ENCODE results near the gene RPGR.
A peak's percentile ranks its signal among the peaks of the same experiment; 100 is the strongest.

The RPGR gene

DNA sequence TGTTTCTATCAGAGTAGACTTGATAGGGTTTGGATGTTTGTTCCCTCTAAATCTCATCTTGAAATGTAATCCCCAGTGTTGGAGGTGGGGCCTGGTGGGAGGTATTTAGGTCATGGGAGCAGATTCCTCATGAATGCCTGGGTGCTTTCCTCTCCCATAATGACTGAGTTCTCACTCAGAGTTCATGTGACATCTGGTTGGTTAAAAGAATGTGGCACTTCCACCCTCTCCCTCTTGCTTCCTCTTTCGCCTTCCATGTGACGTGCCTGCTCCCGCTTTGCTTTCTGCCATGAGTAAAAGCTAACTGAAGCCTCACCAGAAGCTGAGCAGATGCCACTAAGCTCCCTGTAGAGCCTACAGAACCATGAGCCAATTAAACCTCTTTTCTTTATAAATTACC is 59.3 kb downstream of the RPGR start:
- no peak for DNase-seq (ENCODE audit: low spot score in 2 of 2)
- Mint-ChIP-seq H3K27ac (peak overlapping the region; percentile 38), H3K36me3 (peaks cover 6% of the 10 kb centered on the region)

DNA sequence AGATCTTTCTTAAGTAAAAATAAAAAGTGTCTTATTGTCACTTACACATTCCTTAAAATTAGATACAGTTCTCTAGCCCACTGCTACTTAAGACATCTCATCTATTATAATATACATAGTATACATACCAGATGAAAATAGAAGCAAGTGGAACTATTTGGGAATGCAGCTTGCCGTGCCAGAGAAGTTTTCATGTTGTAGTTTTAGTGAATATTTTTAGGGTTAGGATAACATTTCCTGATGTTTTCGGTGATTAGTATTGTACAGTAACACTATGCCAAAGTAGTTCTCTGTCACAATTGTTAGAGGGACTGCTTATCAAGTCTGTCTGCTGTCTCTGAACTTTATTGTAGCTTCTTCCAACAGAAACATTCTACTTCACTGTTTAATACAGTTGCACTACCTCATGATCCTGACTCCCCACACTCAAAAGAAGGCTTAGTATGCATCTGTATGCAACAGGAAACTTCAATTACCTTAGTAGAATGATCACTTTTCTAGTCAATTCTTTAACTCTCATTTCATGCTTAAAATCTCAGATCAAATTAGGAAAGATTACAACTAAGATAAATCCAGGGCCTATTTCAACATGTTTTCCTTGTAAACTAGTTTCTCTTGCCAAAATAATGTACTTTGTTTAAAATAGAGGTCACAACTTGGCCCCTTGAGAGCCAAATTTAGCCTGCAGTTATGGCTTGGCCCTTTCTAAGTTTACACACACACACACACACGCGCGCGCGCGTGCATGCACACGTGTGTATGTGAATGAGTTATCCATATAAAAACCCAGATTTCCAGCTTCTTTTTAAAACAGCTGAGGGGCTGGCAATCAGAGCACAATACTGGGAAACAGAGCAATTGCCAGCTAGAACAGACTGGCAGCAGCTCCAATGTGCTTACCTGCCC is 64.3 kb downstream of the RPGR start:
- Mint-ChIP-seq H3K27ac (no peak overlapping the region), H3K27me3 (no peaks in the 10 kb centered on the region), H3K4me1 (no peaks in the 10 kb centered on the region), H3K4me3 (no peak overlapping the region), H3K36me3 (no peaks in the 10 kb centered on the region), H3K9me3 (no peaks in the 10 kb centered on the region)
- DNase-seq (ENCODE audit: low spot score in 2 of 2) (no peak), ATAC-seq (ENCODE audit: low read depth) (no peak)

More for the DNA sequence above, 59.3 kb downstream of the RPGR start:
- H3K4me1 Mint-ChIP-seq = no peaks in the 10 kb centered on the region
- no peak for ATAC-seq (ENCODE audit: low read depth)
- H3K27me3 Mint-ChIP-seq = no peaks in the 10 kb centered on the region
- no peaks in the 10 kb centered on the region for H3K9me3 Mint-ChIP-seq
- H3K4me3 Mint-ChIP-seq = no peak overlapping the region

DNA sequence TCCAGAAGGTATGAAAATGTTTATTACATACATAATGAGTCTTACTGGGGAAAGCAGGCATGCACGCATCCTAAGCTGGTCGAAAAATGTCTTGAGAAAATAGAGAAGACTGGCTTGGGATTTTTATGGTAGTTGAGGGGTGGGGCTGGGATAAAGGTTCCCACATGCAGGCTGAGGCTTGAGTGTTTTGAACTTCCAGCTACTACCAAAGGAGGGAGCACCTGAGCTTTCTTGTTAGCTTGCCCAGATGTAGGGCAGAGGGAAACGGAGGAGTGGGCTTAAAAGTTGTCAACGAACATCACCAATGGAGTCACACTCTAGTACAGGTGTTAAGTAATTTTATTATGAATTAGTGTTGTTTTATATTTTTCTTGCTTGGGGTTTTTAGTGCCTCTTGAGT is 67.1 kb downstream of the RPGR start:
- no peak for DNase-seq (ENCODE audit: low spot score in 2 of 2)
- Mint-ChIP-seq H3K27me3 (peaks cover 4% of the 10 kb centered on the region), H3K4me3 (no peak overlapping the region), H3K27ac (no peak overlapping the region), H3K9me3 (no peaks in the 10 kb centered on the region), H3K36me3 (no peaks in the 10 kb centered on the region), H3K4me1 (peaks cover 2% of the 10 kb centered on the region)
- no peak for ATAC-seq (ENCODE audit: low read depth)

DNA sequence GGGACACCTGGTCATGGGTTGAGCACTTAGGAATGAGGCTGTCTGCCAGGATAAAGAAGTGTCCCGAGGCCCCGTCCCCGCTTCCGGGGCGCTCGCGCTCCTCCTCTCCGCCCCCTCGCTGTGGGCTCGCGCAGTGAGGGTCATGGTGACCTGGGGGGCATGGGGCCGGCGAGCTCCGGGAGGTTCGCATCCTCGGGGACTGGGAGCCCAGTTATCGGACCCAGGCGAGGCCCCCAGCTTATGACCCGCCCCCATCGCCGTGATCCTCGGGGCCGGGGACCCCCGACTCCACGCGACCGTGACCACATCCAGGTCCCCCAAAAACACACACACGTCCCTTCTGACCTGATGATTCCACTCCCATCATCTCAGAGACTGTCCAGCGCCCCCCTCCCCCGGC is 71.3 kb downstream of the RPGR start:
- Mint-ChIP-seq H3K9me3 (no peaks in the 10 kb centered on the region), H3K27me3 (peaks cover 4% of the 10 kb centered on the region), H3K27ac (no peak overlapping the region), H3K4me3 (no peak overlapping the region), H3K4me1 (peaks cover 2% of the 10 kb centered on the region), H3K36me3 (no peaks in the 10 kb centered on the region)
- DNase-seq (ENCODE audit: low spot score in 2 of 2) (no peak), ATAC-seq (ENCODE audit: low read depth) (no peak)

DNA sequence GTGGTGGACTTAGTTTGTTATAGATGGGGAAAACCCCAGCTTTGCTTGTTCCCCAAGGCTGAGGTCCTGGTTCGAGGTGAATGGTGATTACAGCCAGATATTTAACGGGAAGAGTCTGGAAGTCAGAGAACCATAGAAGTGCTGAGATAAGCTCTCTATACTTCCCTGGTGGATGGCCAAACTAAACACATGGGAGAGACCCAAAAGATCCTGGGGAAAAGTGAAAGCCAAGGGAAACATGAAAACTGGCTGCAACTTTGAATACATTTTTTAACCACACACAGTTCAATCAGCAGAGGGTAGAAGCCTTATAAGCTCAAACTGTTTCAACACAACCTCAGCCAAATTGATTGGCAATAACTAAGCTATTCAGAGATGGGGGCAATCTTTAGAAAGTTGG is 77.3 kb downstream of the RPGR start:
- DNase-seq (ENCODE audit: low spot score in 2 of 2) (no peak), ATAC-seq (ENCODE audit: low read depth) (no peak)
- peaks cover 1% of the 10 kb centered on the region for H3K27me3 Mint-ChIP-seq
- H3K27ac Mint-ChIP-seq = no peak overlapping the region
- H3K4me3 Mint-ChIP-seq = no peak overlapping the region
- H3K9me3 Mint-ChIP-seq = no peaks in the 10 kb centered on the region
- no peaks in the 10 kb centered on the region for H3K4me1 Mint-ChIP-seq
- H3K36me3 Mint-ChIP-seq = no peaks in the 10 kb centered on the region

DNA sequence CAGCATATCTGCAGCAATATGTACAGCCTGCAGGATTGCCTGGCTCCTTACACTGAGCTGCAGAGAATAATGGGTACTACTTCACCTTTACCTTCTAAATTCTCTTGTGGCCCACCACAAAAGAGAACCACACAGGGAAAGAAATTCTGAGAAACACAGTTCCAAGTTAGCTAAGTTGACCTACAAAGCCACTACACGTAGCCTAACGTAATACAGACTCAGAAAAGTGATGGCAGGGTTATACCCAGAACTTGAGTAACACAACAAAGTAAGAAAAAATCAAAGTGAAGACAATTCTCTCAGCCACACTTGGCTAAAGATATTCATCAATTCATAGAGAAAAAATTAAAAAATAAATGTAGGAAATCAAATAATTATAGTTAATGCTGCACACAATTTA is 80.3 kb downstream of the RPGR start:
- Mint-ChIP-seq H3K27me3 (peaks cover 1% of the 10 kb centered on the region), H3K4me3 (no peak overlapping the region), H3K4me1 (no peaks in the 10 kb centered on the region), H3K27ac (no peak overlapping the region), H3K9me3 (no peaks in the 10 kb centered on the region), H3K36me3 (no peaks in the 10 kb centered on the region)
- ATAC-seq (ENCODE audit: low read depth) = no peak
- no peak for DNase-seq (ENCODE audit: low spot score in 2 of 2)

DNA sequence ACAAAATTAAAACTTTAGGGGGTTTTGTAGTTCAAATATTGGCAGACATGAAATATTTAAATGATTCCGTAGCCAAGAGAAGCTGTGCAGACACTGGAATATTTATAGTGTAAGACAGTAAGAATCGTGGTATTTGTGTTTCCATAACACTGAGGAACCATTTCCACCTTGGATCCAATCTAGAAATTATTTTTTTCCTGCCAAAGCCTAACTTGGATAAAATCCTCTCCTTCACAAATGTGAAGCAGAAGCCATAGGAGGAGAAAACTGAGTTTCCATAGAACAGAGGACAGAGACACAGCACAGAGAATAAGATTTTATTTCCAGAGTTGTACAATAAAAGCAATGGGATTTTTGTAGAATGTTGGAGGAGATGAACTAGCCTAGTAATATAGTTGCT is 86.8 kb downstream of the RPGR start:
- peaks cover 8% of the 10 kb centered on the region for H3K27me3 Mint-ChIP-seq
- H3K9me3 Mint-ChIP-seq = no peaks in the 10 kb centered on the region
- no peak overlapping the region for H3K27ac Mint-ChIP-seq
- no peak for DNase-seq (ENCODE audit: low spot score in 2 of 2)
- ATAC-seq (ENCODE audit: low read depth) = no peak
- H3K4me1 Mint-ChIP-seq = no peaks in the 10 kb centered on the region
- no peak overlapping the region for H3K4me3 Mint-ChIP-seq
- no peaks in the 10 kb centered on the region for H3K36me3 Mint-ChIP-seq

DNA sequence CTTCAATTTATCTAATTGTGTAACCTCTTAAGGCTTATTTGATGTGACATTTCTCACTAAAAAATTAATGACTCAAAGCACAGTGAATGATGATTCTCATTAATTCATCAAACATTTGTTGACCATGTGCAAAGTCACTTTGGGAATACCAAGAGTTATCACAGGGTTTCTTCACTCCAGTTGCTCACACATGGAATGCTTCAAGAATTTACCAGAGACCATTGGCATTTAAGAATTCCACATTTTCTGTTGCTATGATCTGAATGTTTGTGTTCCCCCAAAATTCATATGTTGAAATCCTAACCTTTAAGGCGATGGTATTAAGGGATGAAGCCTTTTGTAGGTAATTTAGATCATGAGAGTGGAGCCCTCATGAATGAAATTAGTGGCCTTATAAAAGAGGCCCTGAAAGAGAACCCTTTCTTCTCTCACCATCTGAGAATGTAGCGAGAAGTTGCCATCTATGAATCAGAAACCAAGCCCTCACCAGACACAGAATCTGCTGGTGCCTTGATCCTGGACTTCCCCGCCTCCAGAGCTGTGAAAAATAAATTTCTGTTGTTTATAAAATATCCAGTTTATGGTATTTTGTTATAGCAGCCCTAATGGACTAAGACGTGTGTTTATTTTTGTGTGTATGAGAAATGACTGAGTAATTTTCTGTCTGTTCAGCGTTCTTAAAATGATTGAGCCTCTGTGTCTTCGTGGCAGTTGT is 90.3 kb downstream of the RPGR start:
- H3K4me1 Mint-ChIP-seq = no peaks in the 10 kb centered on the region
- no peak for DNase-seq (ENCODE audit: low spot score in 2 of 2)
- no peaks in the 10 kb centered on the region for H3K9me3 Mint-ChIP-seq
- no peak overlapping the region for H3K4me3 Mint-ChIP-seq
- peaks cover 11% of the 10 kb centered on the region for H3K27me3 Mint-ChIP-seq
- no peak for ATAC-seq (ENCODE audit: low read depth)
- H3K36me3 Mint-ChIP-seq = no peaks in the 10 kb centered on the region
- no peak overlapping the region for H3K27ac Mint-ChIP-seq

DNA sequence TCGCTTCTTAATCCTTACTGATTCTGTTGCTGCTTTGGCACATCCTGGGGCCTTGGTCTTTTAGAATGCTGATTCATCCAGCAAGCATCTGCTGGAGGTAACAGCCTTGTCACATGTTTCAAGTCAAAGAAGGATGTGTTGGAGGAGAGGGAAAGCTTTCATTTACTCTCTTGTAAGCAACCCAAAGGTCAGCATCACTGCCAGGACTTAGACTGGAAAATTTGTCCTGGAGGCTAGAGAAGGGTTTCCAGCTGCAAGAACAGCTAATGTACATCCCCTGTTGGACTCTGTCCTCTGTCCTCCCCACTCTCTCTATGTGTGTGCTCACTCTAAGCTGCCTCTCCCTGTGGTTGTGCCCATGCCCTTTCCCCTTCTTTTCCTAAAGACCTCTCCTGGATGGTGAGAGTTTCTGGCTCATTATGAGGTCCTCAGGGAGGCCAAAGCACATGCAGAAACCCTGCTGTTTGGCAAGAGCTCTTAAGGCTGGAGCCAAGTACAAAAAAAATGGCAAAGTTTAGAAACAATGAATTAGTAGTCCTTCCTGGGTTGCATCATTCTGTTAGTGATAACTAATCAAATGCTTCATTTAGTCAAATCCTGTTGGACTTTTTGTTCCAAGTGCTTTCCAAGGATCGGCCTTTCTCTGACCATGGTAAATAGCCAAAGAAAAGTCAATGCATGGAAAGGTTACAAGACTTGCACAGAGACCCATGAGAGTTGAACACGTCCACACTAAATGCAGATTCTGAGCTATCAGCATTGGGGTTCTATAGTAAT is 93.2 kb downstream of the RPGR start:
- no peak for DNase-seq (ENCODE audit: low spot score in 2 of 2)

DNA sequence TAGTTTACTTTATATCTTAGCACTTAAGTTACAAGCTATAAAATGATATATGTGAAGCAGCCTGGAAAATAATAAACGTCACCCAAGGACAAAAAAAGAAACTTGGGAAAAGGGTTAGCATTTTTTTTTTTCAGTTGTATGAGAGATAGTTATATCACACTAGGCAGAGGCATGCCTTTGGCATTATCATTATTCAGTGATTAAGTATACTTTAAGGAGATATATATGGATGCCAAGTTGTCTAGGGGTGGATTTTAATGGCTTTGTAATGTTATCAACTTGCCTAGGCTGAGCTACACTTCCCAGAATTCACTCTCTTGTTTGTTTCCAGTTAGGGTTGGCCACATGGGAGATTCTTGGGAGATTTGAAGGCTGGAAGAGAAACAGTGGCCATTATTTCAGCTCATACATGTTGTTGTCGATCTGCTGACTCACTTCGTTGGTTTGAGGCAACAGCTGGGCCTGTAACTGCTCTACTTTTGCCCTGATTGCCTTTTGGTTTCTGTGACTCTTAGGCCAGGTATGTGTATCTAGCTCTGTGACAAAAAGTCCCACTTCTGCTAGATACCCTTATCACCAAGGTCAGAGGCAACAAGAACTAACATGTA is 95.1 kb downstream of the RPGR start:
- DNase-seq (ENCODE audit: low spot score in 2 of 2) = no peak
- H3K36me3 Mint-ChIP-seq = no peaks in the 10 kb centered on the region
- H3K27me3 Mint-ChIP-seq = peaks cover 7% of the 10 kb centered on the region
- no peak overlapping the region for H3K4me3 Mint-ChIP-seq
- no peaks in the 10 kb centered on the region for H3K4me1 Mint-ChIP-seq
- H3K27ac Mint-ChIP-seq = no peak overlapping the region
- no peak for ATAC-seq (ENCODE audit: low read depth)
- H3K9me3 Mint-ChIP-seq = no peaks in the 10 kb centered on the region

More for the DNA sequence above, 93.2 kb downstream of the RPGR start:
- no peaks in the 10 kb centered on the region for H3K36me3 Mint-ChIP-seq
- ATAC-seq (ENCODE audit: low read depth) = no peak
- H3K27me3 Mint-ChIP-seq = peaks cover 9% of the 10 kb centered on the region
- H3K4me3 Mint-ChIP-seq = no peak overlapping the region
- no peaks in the 10 kb centered on the region for H3K9me3 Mint-ChIP-seq
- H3K27ac Mint-ChIP-seq = no peak overlapping the region
- no peaks in the 10 kb centered on the region for H3K4me1 Mint-ChIP-seq

DNA sequence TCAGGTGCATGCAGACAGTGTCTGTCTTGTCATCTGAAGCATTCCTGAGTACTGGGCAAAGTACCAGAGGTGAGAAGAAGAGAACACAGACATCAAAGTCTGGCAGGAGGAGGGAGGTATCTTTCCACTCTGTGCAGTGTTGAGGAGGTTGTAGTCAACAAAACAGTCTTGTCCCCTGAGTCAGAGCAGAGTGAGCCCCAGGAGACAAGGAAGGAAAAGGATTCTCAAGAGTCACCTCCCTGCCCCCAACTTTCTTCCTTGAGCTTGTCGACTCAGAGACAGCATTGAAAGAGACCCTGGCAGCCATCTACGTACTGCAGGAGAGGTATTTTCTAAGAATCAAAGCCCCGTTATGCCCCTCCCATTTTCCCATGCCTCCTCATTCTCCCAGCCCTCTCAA is 102.2 kb downstream of the RPGR start:
- H3K27ac Mint-ChIP-seq = no peak overlapping the region
- H3K36me3 Mint-ChIP-seq = no peaks in the 10 kb centered on the region
- H3K4me3 Mint-ChIP-seq = no peak overlapping the region
- ATAC-seq (ENCODE audit: low read depth) (no peak), DNase-seq (ENCODE audit: low spot score in 2 of 2) (no peak)
- H3K27me3 Mint-ChIP-seq = peaks cover 6% of the 10 kb centered on the region
- no peaks in the 10 kb centered on the region for H3K9me3 Mint-ChIP-seq
- H3K4me1 Mint-ChIP-seq = peaks cover 2% of the 10 kb centered on the region

DNA sequence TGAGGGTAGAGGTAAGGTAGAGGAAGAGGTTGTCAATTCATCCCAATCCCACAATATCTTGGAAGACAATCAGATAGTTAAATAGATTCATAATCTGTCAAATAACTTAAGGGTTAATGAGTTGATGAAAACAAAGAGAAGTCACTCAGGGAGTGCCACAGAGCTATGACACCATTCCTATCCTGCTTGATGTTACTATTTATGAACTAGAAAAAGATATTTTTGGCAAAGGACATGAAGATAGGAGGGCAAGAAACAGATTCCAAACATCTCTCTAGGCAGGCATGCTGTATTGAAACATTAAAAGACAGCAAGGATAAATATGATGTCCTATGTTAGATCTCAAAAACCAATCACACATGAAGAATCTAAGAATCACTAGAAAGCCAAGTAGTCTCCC is 103.1 kb downstream of the RPGR start:
- H3K27ac Mint-ChIP-seq = no peak overlapping the region
- ATAC-seq (ENCODE audit: low read depth) = no peak

DNA sequence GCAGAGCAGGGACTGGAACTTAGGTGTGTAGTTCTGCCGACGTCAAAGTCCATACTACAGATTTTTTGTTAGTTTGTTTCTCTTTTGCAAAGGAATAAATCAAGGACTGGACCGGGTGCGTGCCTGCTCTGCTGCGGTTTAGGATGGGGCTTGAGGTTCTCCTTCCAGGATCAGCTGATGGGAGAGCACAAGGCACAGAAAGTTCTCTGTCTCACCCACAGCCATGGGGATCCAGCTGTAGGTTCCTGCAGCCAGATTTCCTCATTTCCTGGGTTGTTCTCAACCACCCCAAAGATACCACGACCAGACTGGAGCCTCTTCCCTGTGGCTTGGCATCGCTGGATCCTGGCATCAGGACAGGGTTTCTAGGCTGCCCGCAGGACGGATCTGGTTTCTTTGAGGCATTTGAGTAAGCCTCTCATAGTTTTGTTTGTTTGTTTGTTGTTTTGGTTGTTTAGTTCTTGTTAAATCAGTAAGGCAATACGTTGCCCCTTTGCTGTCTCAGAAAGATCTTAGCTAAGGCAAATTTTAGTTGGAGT is 105.8 kb downstream of the RPGR start:
- Mint-ChIP-seq H3K36me3 (no peaks in the 10 kb centered on the region), H3K4me3 (no peak overlapping the region), H3K27ac (no peak overlapping the region), H3K4me1 (peaks cover 2% of the 10 kb centered on the region), H3K27me3 (peaks cover 13% of the 10 kb centered on the region), H3K9me3 (no peaks in the 10 kb centered on the region)
- DNase-seq (ENCODE audit: low spot score in 2 of 2) (no peak), ATAC-seq (ENCODE audit: low read depth) (no peak)

More for the DNA sequence above, 103.1 kb downstream of the RPGR start:
- no peaks in the 10 kb centered on the region for H3K9me3 Mint-ChIP-seq
- H3K4me3 Mint-ChIP-seq = no peak overlapping the region
- peaks cover 8% of the 10 kb centered on the region for H3K27me3 Mint-ChIP-seq
- H3K4me1 Mint-ChIP-seq = peaks cover 2% of the 10 kb centered on the region
- no peaks in the 10 kb centered on the region for H3K36me3 Mint-ChIP-seq
- DNase-seq (ENCODE audit: low spot score in 2 of 2) = no peak
